HepG2 (cell line): ENCODE measurements around the gene NCOA6. TPM values are rescaled to one million over a fixed set of nuclear protein-coding genes. Genes with fewer than 3 reads are reported as not detected.
A peak's percentile ranks its signal among the peaks of the same experiment; 100 is the strongest.

Source experiments
- ATF7 ChIP-seq, 2 experiments: fragments of 450-650 bp in 1 of 2; sonication (generic) in 1 of 2; formaldehyde crosslinking in 1 of 2; IDR thresholded peaks; 2 replicates each; pipeline versions ENCODE4 v1.4.0 to v1.6.1; 2016 to 2020; ENCODE audit warnings: antibody characterized with exemption in 1 of 2, mild to moderate bottlenecking in 1 of 2, missing genetic modification reagents in 1 of 2
- FOXK2 ChIP-seq: fragments of 450-650 bp; IDR thresholded peaks from 2 replicates; pipeline ENCODE4 v1.6.1; 2016
- HOXD1 ChIP-seq: sonication (generic); formaldehyde crosslinking; IDR thresholded peaks from 2 replicates; pipeline ENCODE4 v1.5.0; 2020; ENCODE audit warnings: missing genetic modification reagents
- KIAA2018 ChIP-seq: sonication (generic); formaldehyde crosslinking; IDR thresholded peaks from 2 replicates; pipeline ENCODE4 v1.5.0; 2020; ENCODE audit warnings: mild to moderate bottlenecking, missing genetic modification reagents, borderline replicate concordance
- MTA1 ChIP-seq: sonication (generic); formaldehyde crosslinking; IDR thresholded peaks from 2 replicates; pipeline ENCODE4 v1.4.0; 2020; ENCODE audit warnings: missing genetic modification reagents, mild to moderate bottlenecking, borderline replicate concordance
- SNAPC4 ChIP-seq: sonication (generic); formaldehyde crosslinking; IDR thresholded peaks from 2 replicates; pipeline ENCODE4 v1.4.0; 2020; ENCODE audit warnings: mild to moderate bottlenecking, missing genetic modification reagents
- ZBTB26 ChIP-seq: IDR thresholded peaks from 2 replicates; pipeline ENCODE4 v1.6.1; 2016; ENCODE audit warnings: missing compliant biosample characterization, missing genetic modification reagents, borderline replicate concordance
- ZNF280D ChIP-seq: sonication (generic); formaldehyde crosslinking; IDR thresholded peaks from 2 replicates; pipeline ENCODE4 v1.5.1; 2020; ENCODE audit warnings: mild to moderate bottlenecking, missing genetic modification reagents
- ZNF430 ChIP-seq: sonication (generic); formaldehyde crosslinking; IDR thresholded peaks from 2 replicates; pipeline ENCODE4 v1.9.0; 2021; ENCODE audit warnings: mild to moderate bottlenecking, missing genetic modification reagents
- ZNF775 ChIP-seq: sonication (generic); formaldehyde crosslinking; IDR thresholded peaks from 2 replicates; pipeline ENCODE4 v1.4.0; 2020; ENCODE audit warnings: missing genetic modification reagents, mild to moderate bottlenecking, moderate library complexity, borderline replicate concordance
- ZNF788 ChIP-seq: sonication (generic); formaldehyde crosslinking; IDR thresholded peaks from 2 replicates; pipeline ENCODE4 v1.5.0; 2020; ENCODE audit warnings: mild to moderate bottlenecking, missing genetic modification reagents, borderline replicate concordance
- polyA plus RNA-seq, 8 experiments: library from polyadenylated mRNA; depleted of rRNA in 3 of 8; stranded (reverse) in 7 of 8; unstranded in 1 of 8; fragments of >200 nt; fragmentation: Illumina TruSeq in 4 of 8; extraction: Trizol in 4 of 8; gene quantifications; 2 replicates each; pipeline versions ENCODE4 v1.2.1 to v1.2.3, GENCODE V29; 2011 to 2016; ENCODE audit warnings: low read depth in 4 of 8, missing spikeins in 1 of 8, mixed read lengths in 1 of 8; ENCODE audit not compliant: insufficient read depth in 1 of 8
- total RNA-seq, 5 experiments: library from RNA; depleted of rRNA; stranded (reverse); fragments of >200 nt; fragmentation: Illumina TruSeq; extraction: Trizol; gene quantifications; 2 replicates each; pipeline ENCODE4 v1.2.3, GENCODE V29; 2016; ENCODE audit warnings: low read depth in 1 of 5

NCOA6 gene
- total and polyA plus RNA-seq, 2 of the 13 experiments (the other 11 are each of a cell fraction or from before 2014, with no cell fraction given): 11.2 to 29.3 TPM

- TF ChIP-seq KIAA2018 (CRISPR knock-in tag) (no peak), HOXD1 (CRISPR knock-in tag) (no peak), ZNF430 (CRISPR knock-in tag) (no peak), ZNF280D (no peak), ZBTB26 (CRISPR knock-in tag) (no peak), SNAPC4 (no peak), ZNF775 (no peak), ZNF788 (CRISPR knock-in tag) (no peak), FOXK2 (0 out of 2 replicates have a peak, but pooled peaks have one; percentile 12), MTA1 (0 out of 2 replicates have a peak, but pooled peaks have one; percentile 9), ATF7 (IDR thresholded peaks at IDR 0.05) (no peak), ATF7 (CRISPR knock-in tag; IDR thresholded peaks at IDR 0.05) (0 out of 2 replicates have a peak, but pooled peaks have one; percentile 35)
These were observed 114.9 kb downstream of the NCOA6 start (continued) for GRCh38 chr20:34710568-34710839.
